GM23338 (cell line): Measurements from ENCODE around the gene LRRC63. TPM values are rescaled to one million over a fixed set of nuclear protein-coding genes. Genes with fewer than 3 reads are reported as not detected.

Experiments used
- ATAC-seq: fragments of 200-7000 bp; cut with Tn5 transposase; 3 replicates; pipeline ENCODE4 v1.9.1; 2020
- DNase-seq: peaks from one replicate; pipeline ENCODE4 v3.0.0-alpha.2; 2015; ENCODE audit warnings: low spot score
- H2AFZ ChIP-seq: fragments of 200-600 bp; sonication (generic); 2 replicates; pipeline ENCODE4 v1.8.0; 2016; ENCODE audit warnings: antibody characterized with exemption, mild to moderate bottlenecking, moderate library complexity
- H3F3A ChIP-seq: fragments of 200-600 bp; sonication (generic); replicated peaks from 2 replicates; pipeline ENCODE4 v1.8.0; 2017; ENCODE audit warnings: antibody characterized with exemption, mixed run types, low read depth
- H3K27ac ChIP-seq: fragments of 200-600 bp; sonication (generic); 2 replicates; pipeline ENCODE4 v1.6.1; 2016; ENCODE audit warnings: low read depth
- H3K27me3 ChIP-seq: fragments of 200-600 bp; sonication (generic); 2 replicates; pipeline ENCODE4 v1.8.0; 2016; ENCODE audit warnings: mild to moderate bottlenecking, mixed run types, moderate library complexity; ENCODE audit not compliant: insufficient read depth
- H3K36me3 ChIP-seq: fragments of 200-600 bp; sonication (generic); 2 replicates; pipeline ENCODE4 v1.8.0; 2016; ENCODE audit warnings: mild to moderate bottlenecking; ENCODE audit not compliant: insufficient read depth
- H3K4me1 ChIP-seq: fragments of 200-600 bp; sonication (generic); 2 replicates; pipeline ENCODE4 v1.8.0; 2016; ENCODE audit warnings: mild to moderate bottlenecking, moderate library complexity; ENCODE audit not compliant: insufficient read depth
- H3K4me2 ChIP-seq: fragments of 200-600 bp; sonication (generic); 2 replicates; pipeline ENCODE4 v1.7.1; 2017; ENCODE audit warnings: mixed run types
- H3K4me3 ChIP-seq: fragments of 200-600 bp; sonication (generic); 2 replicates; pipeline ENCODE4 v1.6.1; 2016; ENCODE audit warnings: mixed run types
- H3K79me2 ChIP-seq: fragments of 200-600 bp; sonication (generic); replicated peaks from 2 replicates; pipeline ENCODE4 v1.8.0; 2017; ENCODE audit warnings: mild to moderate bottlenecking; ENCODE audit not compliant: insufficient read depth
- H3K9me2 ChIP-seq: fragments of 200-600 bp; sonication (generic); 2 replicates; pipeline ENCODE4 v1.8.0; 2017; ENCODE audit not compliant: insufficient read depth
- H4K20me1 ChIP-seq: fragments of 200-600 bp; sonication (generic); replicated peaks from 2 replicates; pipeline ENCODE4 v1.8.0; 2017; ENCODE audit warnings: mild to moderate bottlenecking; ENCODE audit not compliant: insufficient read depth
- H3K27ac Mint-ChIP-seq: 2 replicates; pipeline ENCODE4 v1.8.0; 2020; ENCODE audit warnings: inconsistent platforms, mild to moderate bottlenecking, moderate library complexity, mixed read lengths
- H3K27me3 Mint-ChIP-seq: 3 replicates; pipeline ENCODE4 v1.8.0; 2022; ENCODE audit warnings: low read depth, mild to moderate bottlenecking, moderate library complexity, mixed read lengths, inconsistent platforms; ENCODE audit not compliant: insufficient read depth, poor library complexity
- H3K36me3 Mint-ChIP-seq: 3 replicates; pipeline ENCODE4 v1.8.0; 2021; ENCODE audit warnings: low read depth, mild to moderate bottlenecking, inconsistent platforms, moderate library complexity, mixed read lengths
- H3K4me1 Mint-ChIP-seq: 3 replicates; pipeline ENCODE4 v1.8.0; 2020; ENCODE audit warnings: mild to moderate bottlenecking, inconsistent platforms, mixed read lengths
- H3K4me3 Mint-ChIP-seq: 3 replicates; pipeline ENCODE4 v1.8.0; 2021; ENCODE audit warnings: moderate library complexity, mild to moderate bottlenecking, inconsistent platforms, mixed read lengths
- H3K9me3 Mint-ChIP-seq: 3 replicates; pipeline ENCODE4 v1.8.0; 2020; ENCODE audit warnings: moderate library complexity, mild to moderate bottlenecking, inconsistent platforms, mixed read lengths
- CREB1 ChIP-seq: fragments of 250-450 bp; sonication (Bioruptor Pico); IDR thresholded peaks from 2 replicates; pipeline ENCODE4 v1.5.0; 2020; ENCODE audit warnings: low read depth, mild to moderate bottlenecking, moderate library complexity
- EZH2 ChIP-seq: fragments of 200-600 bp; sonication (generic); IDR thresholded peaks from one replicate; pipeline ENCODE4 v1.8.0; 2017; ENCODE audit warnings: antibody characterized with exemption, mild to moderate bottlenecking, low read depth; ENCODE audit not compliant: unreplicated experiment
- JUNB ChIP-seq: IDR thresholded peaks from one replicate; pipeline ENCODE4 v1.6.1; 2016; ENCODE audit warnings: antibody characterized with exemption; ENCODE audit not compliant: unreplicated experiment
- NANOG ChIP-seq: IDR thresholded peaks from 2 replicates; pipeline ENCODE4 v1.6.1; 2016; ENCODE audit warnings: antibody characterized with exemption, borderline replicate concordance
- STAT1 ChIP-seq: IDR thresholded peaks from one replicate; pipeline ENCODE4 v1.6.1; 2016; ENCODE audit warnings: antibody characterized with exemption; ENCODE audit not compliant: unreplicated experiment
- ZNF331 ChIP-seq: fragments of 250-450 bp; sonication (Bioruptor Pico); IDR thresholded peaks from 2 replicates; pipeline ENCODE4 v1.5.0; 2020; ENCODE audit warnings: low read depth, mild to moderate bottlenecking, moderate library complexity
- ZNF462 ChIP-seq: fragments of 250-450 bp; sonication (Bioruptor Pico); IDR thresholded peaks from 2 replicates; pipeline ENCODE4 v1.5.0; 2020; ENCODE audit warnings: mild to moderate bottlenecking, moderate library complexity
- polyA plus RNA-seq: library from polyadenylated mRNA; unstranded; fragments of >200 nt; fragmentation: Nextera tagmentation; extraction: Ambion mirVana; gene quantifications from 2 replicates; pipeline ENCODE4 v1.2.1, GENCODE V29; 2016
- total RNA-seq: library from RNA; depleted of rRNA; stranded (reverse); fragments of >200 nt; shearing (Covaris generic); gene quantifications from 2 replicates; pipeline ENCODE4 v1.2.3, GENCODE V29; 2014
- TF ChIP-seq, protein P1 (sequence below): IDR thresholded peaks from 2 replicates; pipeline ENCODE4 v1.6.1; 2016; ENCODE audit warnings: antibody characterized with exemption
- TF ChIP-seq, protein P2 (sequence below): IDR thresholded peaks from one replicate; pipeline ENCODE4 v1.6.1; 2018; ENCODE audit warnings: antibody characterized with exemption; ENCODE audit not compliant: unreplicated experiment

Gene LRRC63
- total and polyA plus RNA-seq, 2 experiments from 2014 or later: not detected

- TF ChIP-seq NANOG: no peak
- TF ChIP-seq EZH2: no peak
- no peak for TF ChIP-seq ZNF462
- TF ChIP-seq CREB1: no peak
- TF ChIP-seq, protein P1, sequence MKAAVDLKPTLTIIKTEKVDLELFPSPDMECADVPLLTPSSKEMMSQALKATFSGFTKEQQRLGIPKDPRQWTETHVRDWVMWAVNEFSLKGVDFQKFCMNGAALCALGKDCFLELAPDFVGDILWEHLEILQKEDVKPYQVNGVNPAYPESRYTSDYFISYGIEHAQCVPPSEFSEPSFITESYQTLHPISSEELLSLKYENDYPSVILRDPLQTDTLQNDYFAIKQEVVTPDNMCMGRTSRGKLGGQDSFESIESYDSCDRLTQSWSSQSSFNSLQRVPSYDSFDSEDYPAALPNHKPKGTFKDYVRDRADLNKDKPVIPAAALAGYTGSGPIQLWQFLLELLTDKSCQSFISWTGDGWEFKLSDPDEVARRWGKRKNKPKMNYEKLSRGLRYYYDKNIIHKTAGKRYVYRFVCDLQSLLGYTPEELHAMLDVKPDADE: no peak
- no peak for TF ChIP-seq JUNB
- no peak for TF ChIP-seq STAT1
- TF ChIP-seq, protein P2, sequence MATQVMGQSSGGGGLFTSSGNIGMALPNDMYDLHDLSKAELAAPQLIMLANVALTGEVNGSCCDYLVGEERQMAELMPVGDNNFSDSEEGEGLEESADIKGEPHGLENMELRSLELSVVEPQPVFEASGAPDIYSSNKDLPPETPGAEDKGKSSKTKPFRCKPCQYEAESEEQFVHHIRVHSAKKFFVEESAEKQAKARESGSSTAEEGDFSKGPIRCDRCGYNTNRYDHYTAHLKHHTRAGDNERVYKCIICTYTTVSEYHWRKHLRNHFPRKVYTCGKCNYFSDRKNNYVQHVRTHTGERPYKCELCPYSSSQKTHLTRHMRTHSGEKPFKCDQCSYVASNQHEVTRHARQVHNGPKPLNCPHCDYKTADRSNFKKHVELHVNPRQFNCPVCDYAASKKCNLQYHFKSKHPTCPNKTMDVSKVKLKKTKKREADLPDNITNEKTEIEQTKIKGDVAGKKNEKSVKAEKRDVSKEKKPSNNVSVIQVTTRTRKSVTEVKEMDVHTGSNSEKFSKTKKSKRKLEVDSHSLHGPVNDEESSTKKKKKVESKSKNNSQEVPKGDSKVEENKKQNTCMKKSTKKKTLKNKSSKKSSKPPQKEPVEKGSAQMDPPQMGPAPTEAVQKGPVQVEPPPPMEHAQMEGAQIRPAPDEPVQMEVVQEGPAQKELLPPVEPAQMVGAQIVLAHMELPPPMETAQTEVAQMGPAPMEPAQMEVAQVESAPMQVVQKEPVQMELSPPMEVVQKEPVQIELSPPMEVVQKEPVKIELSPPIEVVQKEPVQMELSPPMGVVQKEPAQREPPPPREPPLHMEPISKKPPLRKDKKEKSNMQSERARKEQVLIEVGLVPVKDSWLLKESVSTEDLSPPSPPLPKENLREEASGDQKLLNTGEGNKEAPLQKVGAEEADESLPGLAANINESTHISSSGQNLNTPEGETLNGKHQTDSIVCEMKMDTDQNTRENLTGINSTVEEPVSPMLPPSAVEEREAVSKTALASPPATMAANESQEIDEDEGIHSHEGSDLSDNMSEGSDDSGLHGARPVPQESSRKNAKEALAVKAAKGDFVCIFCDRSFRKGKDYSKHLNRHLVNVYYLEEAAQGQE: no peak
- TF ChIP-seq ZNF331 (CRISPR knock-in tag): no peak
- Histone ChIP-seq H3K79me2 (no peaks in the 10 kb centered on the region), H3K36me3 (no peaks in the 10 kb centered on the region), H3K4me1 (no peaks in the 10 kb centered on the region), H4K20me1 (no peaks in the 10 kb centered on the region), H3K9me2 (no peaks in the 10 kb centered on the region), H3F3A (no peaks in the 10 kb centered on the region), H3K27ac (no peak overlapping the region), H3K4me2 (no peak overlapping the region), H2AFZ (no peak overlapping the region), H3K4me3 (no peak overlapping the region), H3K27me3 (no peaks in the 10 kb centered on the region)
- Mint-ChIP-seq H3K27ac (no peak overlapping the region), H3K4me3 (no peak overlapping the region), H3K4me1 (no peaks in the 10 kb centered on the region), H3K9me3 (no peaks in the 10 kb centered on the region; the same call in 2 of the 3 replicates), H3K27me3 (no peaks in the 10 kb centered on the region), H3K36me3 (no peaks in the 10 kb centered on the region)
- ATAC-seq (no peak), DNase-seq (no peak)
Observed at GRCh38 chr13:46265292-46265691, 53.6 kb downstream of the LRRC63 start.
